ENCODE measurements around the gene ZSCAN29.

DNA sequence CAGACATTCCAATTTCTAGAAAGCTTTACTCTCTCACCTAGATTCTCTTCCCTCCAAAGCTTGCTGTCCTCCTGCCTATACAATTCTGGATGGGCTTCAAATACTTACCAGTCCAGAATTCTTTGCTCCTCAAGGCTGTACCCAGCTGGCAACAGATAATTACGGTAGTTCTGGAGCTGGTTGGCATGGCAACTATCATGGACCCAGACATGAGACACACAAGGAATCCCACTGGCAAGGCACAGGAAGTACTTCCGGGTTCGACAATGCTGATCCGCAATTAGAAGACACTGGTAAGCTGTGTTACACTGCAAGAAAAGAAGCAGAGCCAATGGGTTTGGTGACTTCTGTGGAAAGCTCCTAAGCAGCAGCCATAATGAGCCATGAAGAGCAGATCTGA lies 37.9 kb upstream of the ZSCAN29 start:
- TF ChIP-seq, protein P1, sequence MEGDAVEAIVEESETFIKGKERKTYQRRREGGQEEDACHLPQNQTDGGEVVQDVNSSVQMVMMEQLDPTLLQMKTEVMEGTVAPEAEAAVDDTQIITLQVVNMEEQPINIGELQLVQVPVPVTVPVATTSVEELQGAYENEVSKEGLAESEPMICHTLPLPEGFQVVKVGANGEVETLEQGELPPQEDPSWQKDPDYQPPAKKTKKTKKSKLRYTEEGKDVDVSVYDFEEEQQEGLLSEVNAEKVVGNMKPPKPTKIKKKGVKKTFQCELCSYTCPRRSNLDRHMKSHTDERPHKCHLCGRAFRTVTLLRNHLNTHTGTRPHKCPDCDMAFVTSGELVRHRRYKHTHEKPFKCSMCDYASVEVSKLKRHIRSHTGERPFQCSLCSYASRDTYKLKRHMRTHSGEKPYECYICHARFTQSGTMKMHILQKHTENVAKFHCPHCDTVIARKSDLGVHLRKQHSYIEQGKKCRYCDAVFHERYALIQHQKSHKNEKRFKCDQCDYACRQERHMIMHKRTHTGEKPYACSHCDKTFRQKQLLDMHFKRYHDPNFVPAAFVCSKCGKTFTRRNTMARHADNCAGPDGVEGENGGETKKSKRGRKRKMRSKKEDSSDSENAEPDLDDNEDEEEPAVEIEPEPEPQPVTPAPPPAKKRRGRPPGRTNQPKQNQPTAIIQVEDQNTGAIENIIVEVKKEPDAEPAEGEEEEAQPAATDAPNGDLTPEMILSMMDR (conservative IDR thresholded peaks at IDR 0.05; ENCODE audit: low read length), result no peak
- TF ChIP-seq EZH2phosphoT487 (IDR thresholded peaks at IDR 0.05; ENCODE audit: borderline replicate concordance), result no peak

Data from Loucy (cell line).